ENCODE results near the gene GRAMD2A.
A peak's percentile ranks its signal among the peaks of the same experiment; 100 is the strongest.

GRAMD2A gene
- total RNA-seq, result 0 reads per million in 2 experiments

- DNase-seq (ENCODE audit: low read depth), result no peak
Observed at GRCh38 chr15:72197460-72198355, at the start of gene GRAMD2A. Gene GRAMD2A (minus strand): TSS chr15:72197787.

- no peak for DNase-seq (ENCODE audit: low read depth)
Observed at GRCh38 chr15:72242775-72243370, 45.3 kb upstream of the GRAMD2A start.

GRCh38 chr15:72239652-72240051 lies 42.1 kb upstream of the GRAMD2A start:
- DNase-seq (ENCODE audit: low read depth), result no peak

- DNase-seq (ENCODE audit: low read depth), result no peak
Observed at GRCh38 chr15:72238586-72238985, 41.0 kb upstream of the GRAMD2A start.

- DNase-seq (ENCODE audit: low read depth), result no peak
Observed at GRCh38 chr15:72237853-72238224, 40.3 kb upstream of the GRAMD2A start.

DNA sequence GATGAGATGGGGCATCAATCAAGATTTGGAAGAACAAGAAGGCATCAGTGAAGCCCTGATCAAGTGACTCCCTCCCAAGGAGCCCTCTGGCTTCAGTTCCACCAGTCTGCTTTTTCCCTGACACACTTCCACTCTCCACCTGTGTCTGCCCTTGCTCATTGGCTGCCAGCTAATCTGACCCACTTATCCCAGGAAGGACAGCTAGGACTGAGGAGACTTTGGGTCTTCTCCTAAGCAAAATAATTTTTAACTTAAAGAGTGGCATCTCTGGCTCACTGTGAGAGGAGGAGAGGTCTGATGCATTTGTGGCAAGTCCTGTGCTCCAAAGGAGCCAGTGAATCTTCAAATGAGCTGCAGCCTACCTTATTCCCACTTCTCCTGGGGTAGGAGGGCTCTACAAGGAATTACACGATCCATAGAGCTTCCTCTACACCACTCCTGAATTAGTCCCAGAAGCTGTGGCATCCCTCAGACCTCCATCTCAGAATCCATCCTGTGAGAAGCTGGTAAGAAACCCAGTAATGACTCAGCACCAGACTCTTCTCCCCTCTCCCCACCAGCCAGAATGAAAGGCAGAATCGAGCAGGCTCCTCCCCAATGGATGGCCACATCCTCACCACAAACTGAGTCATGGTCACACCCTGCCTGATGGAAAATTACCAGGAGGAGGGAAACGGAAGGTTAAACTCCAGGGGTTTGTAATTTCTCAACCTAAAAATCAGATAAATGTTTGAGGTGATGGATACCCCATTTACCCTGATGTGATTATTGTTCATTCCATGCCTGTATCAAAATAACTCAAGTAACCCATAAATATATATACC lies 39.7 kb upstream of the GRAMD2A start:
- peak; percentile 18 for DNase-seq (ENCODE audit: low read depth)

DNA sequence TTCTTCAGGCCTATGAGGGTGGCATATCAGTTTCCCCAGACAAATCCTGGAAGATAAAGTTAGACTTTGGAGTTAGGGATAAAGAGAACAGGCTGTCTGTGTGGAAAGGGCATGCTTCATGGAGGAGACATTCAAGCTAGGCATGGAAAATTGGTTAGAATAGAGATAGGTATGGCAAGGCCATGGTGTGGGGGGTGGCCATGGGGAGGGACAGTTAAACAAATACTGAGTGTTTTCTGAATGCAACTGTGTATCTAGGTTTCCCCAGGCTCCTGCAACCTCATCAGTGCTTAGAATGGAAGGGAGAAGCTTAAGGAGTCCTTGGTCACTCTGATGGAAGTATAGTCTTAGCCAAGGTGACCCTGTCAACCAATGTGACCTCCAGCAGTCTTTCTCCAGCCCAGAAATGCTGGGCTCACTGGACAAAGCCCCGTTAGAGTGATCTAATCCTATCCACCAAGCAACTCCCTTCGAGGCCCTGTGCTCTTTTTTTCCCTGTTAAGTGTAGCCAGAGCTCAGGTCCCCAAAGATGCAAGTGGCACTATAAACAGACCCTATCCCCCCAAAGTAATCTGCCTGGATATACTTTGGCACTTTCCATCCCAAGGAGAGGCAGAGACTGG lies 38.9 kb upstream of the GRAMD2A start:
- DNase-seq (ENCODE audit: low read depth), result no peak

DNA sequence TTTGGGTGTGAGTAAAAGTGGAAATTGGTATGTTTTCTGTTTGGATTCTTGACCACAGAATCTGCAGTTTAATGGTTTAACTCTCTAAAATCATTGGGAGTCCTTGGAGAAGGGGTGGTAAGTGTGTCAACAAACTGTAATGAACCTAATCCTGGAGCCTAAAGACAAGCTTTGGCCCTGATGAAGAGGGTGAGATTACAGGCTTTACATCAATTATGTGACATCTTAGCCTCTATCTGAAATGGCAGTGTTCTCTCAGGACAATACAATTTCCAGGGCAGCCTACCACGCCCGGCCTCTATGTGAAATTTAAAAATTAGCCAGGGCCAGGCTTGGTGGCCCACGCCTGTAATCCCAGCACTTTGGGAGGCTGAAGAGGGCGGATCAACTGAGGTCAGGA lies 37.7 kb upstream of the GRAMD2A start:
- no peak for DNase-seq (ENCODE audit: low read depth)

- DNase-seq (ENCODE audit: low read depth), result no peak
Observed at GRCh38 chr15:72233769-72234168, 36.2 kb upstream of the GRAMD2A start.

- peak; percentile 47 for DNase-seq (ENCODE audit: low read depth)
Observed at GRCh38 chr15:72231833-72232478, 34.4 kb upstream of the GRAMD2A start.

- DNase-seq (ENCODE audit: low read depth), result peak; percentile 84
Observed at GRCh38 chr15:72231066-72231832, 33.7 kb upstream of the GRAMD2A start, which contains the start of gene PKM. Gene PKM (minus strand): TSS chr15:72231190. CDS start chr15:72219097, 12,093 bp downstream.

DNA sequence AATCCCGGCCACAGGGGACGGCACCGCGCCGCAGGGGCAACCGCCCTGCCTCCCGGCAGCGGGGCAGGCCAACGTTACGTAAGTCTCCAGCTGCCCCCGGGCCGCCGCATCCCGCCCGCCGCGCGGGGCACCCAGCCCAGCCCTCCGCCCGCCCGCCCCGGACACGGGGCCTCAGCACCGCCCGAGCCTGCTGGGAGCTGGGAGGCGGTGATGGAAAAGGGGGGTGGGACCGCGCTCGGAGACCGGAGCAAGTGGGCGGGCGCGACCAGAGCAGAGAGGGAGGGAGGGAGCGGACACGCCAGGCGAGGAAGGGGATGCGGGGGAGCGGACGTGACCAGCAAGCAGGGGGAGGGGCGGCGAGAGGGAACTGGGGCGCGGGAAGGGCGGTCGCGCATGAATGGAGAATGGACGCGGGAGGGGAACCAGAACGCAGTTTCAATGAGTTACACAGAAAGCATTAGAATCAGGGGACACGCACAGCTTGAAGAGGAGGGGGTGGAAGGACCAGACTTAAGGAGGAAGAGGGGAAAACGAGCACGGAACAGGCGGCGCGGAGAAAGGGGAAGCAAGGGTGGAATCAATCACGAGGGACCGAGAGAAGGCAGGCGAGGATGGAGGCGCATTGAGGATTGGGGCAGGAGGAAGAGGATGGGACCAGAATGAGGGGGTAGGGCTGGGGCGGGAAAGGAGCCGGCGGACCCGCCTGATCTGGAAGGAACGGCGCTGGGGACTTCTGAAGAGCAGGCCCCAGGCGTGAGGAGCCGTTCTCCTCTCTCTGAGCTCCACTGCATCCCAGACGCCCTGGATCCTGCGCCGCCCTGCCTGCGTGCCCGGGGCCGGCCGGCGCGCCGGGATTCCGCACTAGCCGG lies 32.8 kb upstream of the GRAMD2A start:
- peak; percentile 38 for DNase-seq (ENCODE audit: low read depth)

DNA sequence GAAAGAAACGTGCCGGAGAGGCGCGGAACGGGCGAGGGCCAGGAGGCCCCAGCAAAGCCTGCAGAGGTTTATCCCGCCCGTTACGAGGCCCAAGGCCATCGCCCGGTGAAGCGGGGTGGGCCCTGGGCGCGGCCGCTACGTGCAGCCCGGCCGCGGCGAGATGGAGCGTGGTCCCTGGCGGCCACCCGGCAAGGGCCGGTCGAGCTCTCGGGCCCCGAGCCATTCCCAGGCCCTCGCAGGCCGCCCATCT lies 32.3 kb upstream of the GRAMD2A start:
- DNase-seq (ENCODE audit: low read depth), result peak; percentile 1

GRCh38 chr15:72229076-72229946 lies 31.7 kb upstream of the GRAMD2A start:
- peak; percentile 20 for DNase-seq (ENCODE audit: low read depth)

GRCh38 chr15:72227720-72228119 lies 30.1 kb upstream of the GRAMD2A start:
- no peak for DNase-seq (ENCODE audit: low read depth)

DNA sequence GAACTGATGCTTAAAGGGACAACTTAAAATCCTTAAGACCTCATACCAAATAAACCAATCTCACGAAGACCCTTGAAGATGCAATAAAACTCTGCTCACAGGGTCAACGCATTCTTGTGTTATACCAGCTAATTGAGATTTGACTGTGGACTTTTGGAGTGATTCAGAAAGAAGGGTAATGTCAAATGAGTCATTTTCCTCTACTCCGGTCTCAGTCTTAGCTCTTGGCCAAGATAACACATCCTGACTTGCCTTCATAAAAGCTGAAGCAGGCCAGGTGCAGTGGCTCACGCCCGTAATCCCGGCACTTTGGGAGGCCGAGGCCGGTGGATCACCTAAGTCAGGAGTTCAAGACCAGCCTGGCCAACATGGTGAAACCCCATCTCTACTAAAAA lies 29.6 kb upstream of the GRAMD2A start:
- DNase-seq (ENCODE audit: low read depth), result peak; percentile 10

DNA sequence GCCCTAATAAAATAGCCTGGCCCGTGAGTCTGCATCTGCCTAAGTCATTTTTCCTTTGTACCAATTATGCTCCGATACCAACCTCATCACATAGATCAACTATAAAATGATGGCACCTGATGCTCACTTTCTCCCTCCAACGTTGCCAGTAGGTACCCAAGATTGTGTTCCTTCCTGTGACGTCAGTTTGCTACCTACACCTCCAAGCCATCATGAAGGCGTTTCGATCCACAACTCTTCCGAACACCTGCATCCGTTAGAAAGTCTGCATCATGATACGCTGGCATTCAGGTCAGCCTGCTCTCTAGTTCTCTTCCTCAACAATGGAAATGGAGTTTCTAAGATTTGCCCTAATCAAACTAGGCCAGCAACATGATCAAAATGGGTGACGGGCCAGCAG lies 25.7 kb upstream of the GRAMD2A start:
- no peak for DNase-seq (ENCODE audit: low read depth)

GRCh38 chr15:72222393-72222792 lies 24.8 kb upstream of the GRAMD2A start:
- no peak for DNase-seq (ENCODE audit: low read depth)

- DNase-seq (ENCODE audit: low read depth), result no peak
Observed at GRCh38 chr15:72220687-72221086, 23.1 kb upstream of the GRAMD2A start.

All from T follicular helper cell (primary cell).